ENCODE data around the gene MXD4.

DNA sequence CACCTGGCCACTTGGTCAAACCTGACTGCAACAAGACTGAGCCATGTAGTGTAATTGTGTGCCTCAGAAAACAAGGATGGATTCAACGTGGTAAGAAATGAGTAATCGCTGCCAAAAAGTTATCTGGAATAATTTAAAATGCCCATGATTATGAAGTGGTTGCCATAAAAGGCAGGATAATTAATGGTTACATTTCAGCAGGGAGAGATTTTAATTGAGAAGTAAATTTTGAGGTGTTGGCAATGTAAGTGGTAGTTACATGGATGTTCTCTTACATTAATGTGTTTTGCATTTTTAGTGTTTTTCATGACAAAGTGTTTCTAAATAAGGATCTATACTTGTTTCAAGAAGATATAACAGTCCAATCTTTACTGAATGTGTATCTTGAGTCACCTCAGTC, 35.6 kb downstream of the MXD4 start:
- TF ChIP-seq, protein P1, sequence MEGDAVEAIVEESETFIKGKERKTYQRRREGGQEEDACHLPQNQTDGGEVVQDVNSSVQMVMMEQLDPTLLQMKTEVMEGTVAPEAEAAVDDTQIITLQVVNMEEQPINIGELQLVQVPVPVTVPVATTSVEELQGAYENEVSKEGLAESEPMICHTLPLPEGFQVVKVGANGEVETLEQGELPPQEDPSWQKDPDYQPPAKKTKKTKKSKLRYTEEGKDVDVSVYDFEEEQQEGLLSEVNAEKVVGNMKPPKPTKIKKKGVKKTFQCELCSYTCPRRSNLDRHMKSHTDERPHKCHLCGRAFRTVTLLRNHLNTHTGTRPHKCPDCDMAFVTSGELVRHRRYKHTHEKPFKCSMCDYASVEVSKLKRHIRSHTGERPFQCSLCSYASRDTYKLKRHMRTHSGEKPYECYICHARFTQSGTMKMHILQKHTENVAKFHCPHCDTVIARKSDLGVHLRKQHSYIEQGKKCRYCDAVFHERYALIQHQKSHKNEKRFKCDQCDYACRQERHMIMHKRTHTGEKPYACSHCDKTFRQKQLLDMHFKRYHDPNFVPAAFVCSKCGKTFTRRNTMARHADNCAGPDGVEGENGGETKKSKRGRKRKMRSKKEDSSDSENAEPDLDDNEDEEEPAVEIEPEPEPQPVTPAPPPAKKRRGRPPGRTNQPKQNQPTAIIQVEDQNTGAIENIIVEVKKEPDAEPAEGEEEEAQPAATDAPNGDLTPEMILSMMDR (conservative IDR thresholded peaks at IDR 0.05; ENCODE audit: low read depth, low read length), result no peak
- TF ChIP-seq EZH2 (IDR thresholded peaks at IDR 0.05; ENCODE audit: low read length, unreplicated experiment), result no peak
